Measurements from ENCODE around the gene NAALADL1. TPM values are rescaled to one million over a fixed set of nuclear protein-coding genes. Genes with fewer than 3 reads are reported as not detected.

Gene NAALADL1
- total RNA-seq, 4 donors from 2014 or later, result 13.8 to 105 (median 75.6) TPM; not detected in 1

DNA sequence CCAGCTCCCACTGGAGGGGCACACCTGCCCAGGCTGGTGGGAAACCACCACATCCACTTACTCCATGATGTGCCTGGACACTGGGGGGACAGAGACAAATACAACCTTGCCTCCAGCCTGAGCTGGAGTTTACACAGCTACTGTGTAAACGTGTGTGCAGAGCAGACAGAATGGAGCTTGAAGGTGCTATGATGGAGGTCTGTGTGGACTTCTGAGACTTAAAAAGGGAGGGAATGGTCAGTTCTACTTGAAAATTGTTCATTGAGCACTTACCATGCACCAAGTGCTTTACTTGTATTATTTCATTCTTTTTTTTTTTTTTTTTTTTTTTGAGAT, 14.2 kb upstream of the NAALADL1 start:
- TF ChIP-seq CTCF (IDR thresholded peaks at IDR 0.05) (no peak), POLR2A (IDR thresholded peaks at IDR 0.05) (no peak), EP300 (IDR thresholded peaks at IDR 0.05; ENCODE audit: low read depth) (no peak), POLR2AphosphoS5 (IDR thresholded peaks at IDR 0.05) (no peak)

GRCh38 chr11:65071907-65072630, 13.7 kb upstream of the NAALADL1 start:
- no peaks in the 10 kb centered on the region for H3K9me3 ChIP-seq
- H3K4me1 ChIP-seq, result no peaks in the 10 kb centered on the region
- no peak overlapping the region for H3K27ac ChIP-seq
- H3K27me3 ChIP-seq, result no peaks in the 10 kb centered on the region
- intact Hi-C loops (cut with DNase I; ENCODE audit: low total_unique reads) (no loop called here), in situ Hi-C loops (cut with MboI; ENCODE audit: low pct_ligation_motif_present in 1 of 4, low pct_unique_long_range_greater_than_20kb in 1 of 4, low sequenced_read_pairs in 3 of 4) (no loop called here)
- H3K4me3 ChIP-seq, result no peak overlapping the region
- 59% methylated on average over 4 of the region's 4 CpGs; no CpG with 5 or more reads in 1 of the 2 donors for whole genome bisulfite sequencing, 2 donors (ENCODE audit: low coverage in 1 of 2)
- H3K36me3 ChIP-seq, result no peaks in the 10 kb centered on the region
- DNase-seq, result no peak
- TF ChIP-seq POLR2AphosphoS5 (IDR thresholded peaks at IDR 0.05), result no peak
- TF ChIP-seq EP300 (IDR thresholded peaks at IDR 0.05; ENCODE audit: low read depth), result no peak
- TF ChIP-seq POLR2A (IDR thresholded peaks at IDR 0.05), result no peak
- TF ChIP-seq CTCF (IDR thresholded peaks at IDR 0.05), result no peak

More for the DNA sequence above, 14.2 kb upstream of the NAALADL1 start:
- H3K4me1 ChIP-seq, result no peaks in the 10 kb centered on the region
- 42% methylated on average over 1 of the region's 1 CpG; no CpG with 5 or more reads in 1 of the 2 donors for WGBS, 2 donors (ENCODE audit: low coverage in 1 of 2)
- intact Hi-C loops (cut with DNase I; ENCODE audit: low total_unique reads), result no loop called here
- in situ Hi-C loops (cut with MboI; ENCODE audit: low pct_ligation_motif_present in 1 of 4, low pct_unique_long_range_greater_than_20kb in 1 of 4, low sequenced_read_pairs in 3 of 4), result no loop called here
- H3K4me3 ChIP-seq, result no peak overlapping the region
- H3K9me3 ChIP-seq, result no peaks in the 10 kb centered on the region
- DNase-seq, result no peak
- no peaks in the 10 kb centered on the region for H3K27me3 ChIP-seq
- no peaks in the 10 kb centered on the region for H3K36me3 ChIP-seq
- no peak overlapping the region for H3K27ac ChIP-seq

- 42% methylated on average over 9 of the region's 9 CpGs; no CpG with 5 or more reads in 1 of the 2 donors for WGBS, 2 donors (ENCODE audit: low coverage in 1 of 2)
- in situ Hi-C loops (cut with MboI; ENCODE audit: low pct_ligation_motif_present in 1 of 4, low pct_unique_long_range_greater_than_20kb in 1 of 4, low sequenced_read_pairs in 3 of 4), result no loop called here
- intact Hi-C loops (cut with DNase I; ENCODE audit: low total_unique reads), result no loop called here
- TF ChIP-seq EP300 (IDR thresholded peaks at IDR 0.05; ENCODE audit: low read depth) (no peak), POLR2AphosphoS5 (IDR thresholded peaks at IDR 0.05) (no peak), CTCF (IDR thresholded peaks at IDR 0.05) (no peak), POLR2A (IDR thresholded peaks at IDR 0.05) (no peak)
- Histone ChIP-seq H3K9me3 (no peaks in the 10 kb centered on the region), H3K4me1 (no peaks in the 10 kb centered on the region), H3K27ac (no peak overlapping the region), H3K36me3 (no peaks in the 10 kb centered on the region), H3K4me3 (no peak overlapping the region), H3K27me3 (no peaks in the 10 kb centered on the region)
- no peak for DNase-seq
These were observed 10.9 kb upstream of the NAALADL1 start for GRCh38 chr11:65069217-65069616.

DNA sequence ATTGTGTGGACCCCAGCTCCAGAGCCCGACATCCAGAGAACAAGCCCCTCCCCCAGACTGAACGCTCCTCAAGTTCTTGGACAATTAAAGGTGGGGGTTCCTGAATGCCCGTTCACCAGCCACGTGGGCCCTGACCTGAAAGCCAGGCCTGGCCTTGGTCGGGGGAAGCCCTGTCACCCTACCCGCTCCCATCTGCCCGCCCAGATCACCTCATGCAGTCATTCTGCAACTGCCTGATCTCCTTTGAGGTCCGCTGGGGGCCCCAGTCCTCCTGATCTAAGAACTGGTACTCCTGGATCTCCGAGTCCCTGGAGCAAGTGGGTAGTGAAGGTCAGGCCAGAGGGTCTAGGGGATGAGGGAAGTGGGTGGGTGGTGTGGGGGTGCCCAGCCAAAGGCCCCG, 9.1 kb upstream of the NAALADL1 start:
- no peaks in the 10 kb centered on the region for H3K9me3 ChIP-seq
- DNase-seq, result no peak
- H3K27me3 ChIP-seq, result no peaks in the 10 kb centered on the region
- 76% methylated on average over 9 of the region's 10 CpGs; no CpG with 5 or more reads in 1 of the 2 donors for WGBS, 2 donors (ENCODE audit: low coverage in 1 of 2)
- no peaks in the 10 kb centered on the region for H3K36me3 ChIP-seq
- intact Hi-C loops (cut with DNase I; ENCODE audit: low total_unique reads) (no loop called here), in situ Hi-C loops (cut with MboI; ENCODE audit: low pct_ligation_motif_present in 1 of 4, low pct_unique_long_range_greater_than_20kb in 1 of 4, low sequenced_read_pairs in 3 of 4) (no loop called here)
- H3K27ac ChIP-seq, result no peak overlapping the region
- H3K4me3 ChIP-seq, result no peak overlapping the region
- TF ChIP-seq POLR2AphosphoS5 (IDR thresholded peaks at IDR 0.05) (no peak), EP300 (IDR thresholded peaks at IDR 0.05; ENCODE audit: low read depth) (no peak), CTCF (IDR thresholded peaks at IDR 0.05) (no peak), POLR2A (IDR thresholded peaks at IDR 0.05) (no peak)
- H3K4me1 ChIP-seq, result no peaks in the 10 kb centered on the region

All from transverse colon (tissue), 4 donors.